Activated CD4-positive, alpha-beta T cell treated with anti-CD3 and anti-CD28 coated beads, Interleukin-2, amount 10 ng/mL, durations not matched to agents 24 days and 14 days (primary cell): ENCODE data around the gene KIF3B. TPM values are rescaled to one million over a fixed set of nuclear protein-coding genes. Genes with fewer than 3 reads are reported as not detected.
"Not testable (repeated sequence)": the region's sequence is repeated elsewhere in the genome, so short reads cannot be mapped to it uniquely, and the experiment has no call there.

ENCODE experiments used
- DNase-seq: peaks from one replicate; pipeline ENCODE4 v3.0.0; 2022
- H3K27ac Mint-ChIP-seq: one replicate; pipeline ENCODE4 v1.8.0; 2022; ENCODE audit warnings: mild to moderate bottlenecking, mixed read lengths
- H3K27me3 Mint-ChIP-seq: one replicate; pipeline ENCODE4 v1.8.0; 2022; ENCODE audit warnings: mixed read lengths
- H3K36me3 Mint-ChIP-seq: one replicate; pipeline ENCODE4 v1.8.0; 2022; ENCODE audit warnings: low read depth, mild to moderate bottlenecking, mixed read lengths
- H3K4me1 Mint-ChIP-seq: one replicate; pipeline ENCODE4 v1.8.0; 2021; ENCODE audit warnings: mixed read lengths
- H3K4me3 Mint-ChIP-seq: one replicate; pipeline ENCODE4 v1.8.0; 2022; ENCODE audit warnings: mild to moderate bottlenecking, moderate library complexity, mixed read lengths
- H3K9me3 Mint-ChIP-seq: one replicate; pipeline ENCODE4 v1.8.0; 2021; ENCODE audit warnings: mixed read lengths
- intact Hi-C: fragments of 100-400 bp; cut with micrococcal nuclease; formaldehyde crosslinking; loops from one replicate; pipeline ENCODE4 v1.15.1; 2023
- total RNA-seq: library from RNA; stranded (reverse); gene quantifications from 2 replicates; pipeline ENCODE4 v1.2.3, GENCODE V29; 2022

Gene KIF3B
- total RNA-seq, 1 donor from 2014 or later = 35.5 TPM

DNA sequence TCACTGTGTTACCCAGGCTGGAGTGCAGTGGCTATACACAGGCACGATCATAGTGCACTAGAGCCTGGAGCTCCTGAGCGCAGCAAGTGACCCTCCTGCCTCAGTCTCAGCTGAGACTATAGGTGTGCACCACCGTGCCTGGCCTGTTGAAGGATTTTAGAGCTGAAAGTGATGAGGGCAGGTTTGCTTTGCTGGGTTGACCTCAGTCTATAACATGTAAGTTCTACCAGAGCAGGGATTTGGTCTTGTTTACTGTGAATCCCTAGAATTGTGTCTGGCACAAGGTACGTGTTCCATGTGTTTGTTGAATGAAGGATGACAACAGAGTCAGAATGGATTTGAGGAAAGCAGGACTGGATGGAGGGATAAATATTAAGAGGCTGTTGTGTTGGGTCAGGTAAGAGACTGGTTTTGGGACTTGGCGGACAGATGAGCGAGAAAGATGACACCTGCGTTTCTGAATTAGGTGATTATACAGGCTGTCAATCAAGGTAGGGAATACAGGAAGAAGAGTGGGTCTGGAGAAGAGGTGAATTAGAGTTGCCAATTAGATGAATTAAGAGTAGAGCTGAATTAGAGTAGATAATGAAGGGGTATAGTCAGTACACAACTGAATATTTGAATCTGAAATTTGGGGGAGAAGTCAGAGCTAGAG lies 87.2 kb downstream of the KIF3B start:
- peak overlapping the region; percentile 1 for H3K27ac Mint-ChIP-seq
- H3K4me3 Mint-ChIP-seq = peak overlapping the region; percentile 1
- H3K27me3 Mint-ChIP-seq = no peaks in the 10 kb centered on the region
- intact Hi-C loops = loop anchor here (5.0 kb wide), 2 partner anchors 32 to 38 kb away; no protein-coding TSS in a partner anchor
- H3K4me1 Mint-ChIP-seq = peaks cover 71% of the 10 kb centered on the region
- no peak for DNase-seq
- H3K36me3 Mint-ChIP-seq = peaks cover 44% of the 10 kb centered on the region
- H3K9me3 Mint-ChIP-seq = no peaks in the 10 kb centered on the region

DNA sequence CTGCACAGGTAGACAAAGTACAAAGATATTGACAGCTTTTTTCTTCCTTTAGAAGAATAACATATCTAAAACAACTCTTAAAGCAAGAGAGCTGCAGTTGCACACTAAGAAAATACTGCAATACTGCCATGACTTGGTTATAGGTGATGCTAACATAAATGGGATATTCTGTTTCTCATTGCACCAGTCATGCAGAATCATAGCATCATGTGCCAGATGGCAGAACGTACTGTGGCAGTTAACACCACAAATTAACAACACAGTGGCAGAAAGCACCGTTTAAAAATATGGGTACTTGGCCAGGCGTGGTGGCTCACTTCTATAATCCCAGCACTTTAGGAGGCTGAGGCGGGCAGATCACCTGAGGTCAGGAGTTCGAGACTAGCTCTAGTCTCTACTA lies 88.1 kb downstream of the KIF3B start:
- Mint-ChIP-seq H3K27me3 (no peaks in the 10 kb centered on the region), H3K4me1 (peaks cover 62% of the 10 kb centered on the region), H3K36me3 (peaks cover 41% of the 10 kb centered on the region), H3K9me3 (no peaks in the 10 kb centered on the region), H3K4me3 (no peak overlapping the region), H3K27ac (no peak overlapping the region)
- intact Hi-C loops = loop anchor here (5.0 kb wide), 2 partner anchors 33 to 37 kb away; no protein-coding TSS in a partner anchor
- no peak for DNase-seq

DNA sequence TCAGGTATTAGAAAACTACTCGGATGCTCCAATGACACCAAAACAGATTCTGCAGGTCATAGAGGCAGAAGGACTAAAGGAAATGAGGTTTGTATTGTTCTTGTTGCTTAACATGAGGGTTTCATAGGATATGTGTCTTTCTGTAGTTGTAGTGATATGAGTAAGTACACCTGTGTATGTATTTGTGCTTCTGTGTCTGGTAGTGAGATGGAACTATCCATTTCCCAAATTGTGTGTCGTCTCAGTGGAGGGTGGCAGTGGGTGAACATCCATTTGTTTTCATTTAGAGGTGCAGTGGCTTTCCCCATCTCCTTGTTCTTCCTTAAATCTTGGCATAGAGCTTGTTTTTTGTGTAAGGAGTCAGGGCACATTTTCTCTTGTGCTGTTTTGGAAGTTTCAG lies 88.9 kb downstream of the KIF3B start:
- DNase-seq = no peak
- H3K9me3 Mint-ChIP-seq = no peaks in the 10 kb centered on the region
- H3K27ac Mint-ChIP-seq = peak overlapping the region; percentile 50
- H3K4me3 Mint-ChIP-seq = no peak overlapping the region
- H3K4me1 Mint-ChIP-seq = peaks cover 61% of the 10 kb centered on the region
- H3K36me3 Mint-ChIP-seq = peaks cover 44% of the 10 kb centered on the region
- H3K27me3 Mint-ChIP-seq = no peaks in the 10 kb centered on the region
- intact Hi-C loops = loop anchor here (5.0 kb wide), 2 partner anchors 34 to 36 kb away; no protein-coding TSS in a partner anchor

DNA sequence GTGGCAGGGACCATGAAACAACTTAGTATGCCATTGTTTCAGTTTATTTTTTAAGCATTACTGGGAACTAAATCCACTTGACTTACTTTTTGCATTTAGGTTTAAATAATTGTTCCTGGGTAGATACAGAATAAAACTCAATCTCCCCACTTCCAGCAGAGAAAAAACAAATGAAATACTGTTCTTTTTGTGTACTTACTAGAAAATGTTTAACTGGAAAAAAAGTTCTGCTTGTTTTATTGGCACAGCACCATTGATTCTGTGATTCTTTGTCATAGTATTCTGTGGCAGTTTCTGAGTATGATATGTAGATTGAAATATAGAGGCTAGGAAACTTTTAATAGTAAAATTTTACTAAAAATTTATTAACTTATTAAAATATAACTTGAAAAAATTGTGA lies 90.9 kb downstream of the KIF3B start:
- Mint-ChIP-seq H3K27ac (no peak overlapping the region), H3K9me3 (no peaks in the 10 kb centered on the region), H3K4me3 (no peak overlapping the region), H3K36me3 (peaks cover 40% of the 10 kb centered on the region), H3K27me3 (no peaks in the 10 kb centered on the region), H3K4me1 (peaks cover 44% of the 10 kb centered on the region)
- DNase-seq = no peak
- intact Hi-C loops = loop anchor here (5.0 kb wide), 2 partner anchors 34 to 36 kb away; no protein-coding TSS in a partner anchor

DNA sequence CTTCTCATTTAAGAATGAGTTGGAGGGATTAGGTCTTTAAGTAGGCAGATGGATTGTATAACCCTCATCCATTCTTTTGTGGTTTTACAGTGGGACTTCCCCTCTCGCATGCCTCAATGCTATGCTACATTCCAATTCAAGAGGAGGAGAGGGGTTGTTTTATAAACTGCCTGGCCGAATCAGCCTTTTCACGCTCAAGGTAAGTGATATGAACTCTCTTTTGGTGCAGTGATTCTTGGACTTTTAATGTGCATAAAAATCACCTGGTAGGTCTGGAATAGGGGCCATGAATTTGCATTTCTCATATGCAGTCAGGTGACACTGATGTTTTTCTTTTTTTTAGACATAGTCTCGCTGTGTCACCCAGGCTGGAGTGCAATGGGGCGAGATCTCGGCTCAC lies 91.5 kb downstream of the KIF3B start:
- Mint-ChIP-seq H3K4me1 (peaks cover 38% of the 10 kb centered on the region), H3K9me3 (no peaks in the 10 kb centered on the region), H3K4me3 (no peak overlapping the region), H3K27me3 (no peaks in the 10 kb centered on the region), H3K36me3 (peaks cover 43% of the 10 kb centered on the region), H3K27ac (peak overlapping the region; percentile 36)
- intact Hi-C loops = loop anchor here (5.0 kb wide), 2 partner anchors 33 to 37 kb away; no protein-coding TSS in a partner anchor
- no peak for DNase-seq

DNA sequence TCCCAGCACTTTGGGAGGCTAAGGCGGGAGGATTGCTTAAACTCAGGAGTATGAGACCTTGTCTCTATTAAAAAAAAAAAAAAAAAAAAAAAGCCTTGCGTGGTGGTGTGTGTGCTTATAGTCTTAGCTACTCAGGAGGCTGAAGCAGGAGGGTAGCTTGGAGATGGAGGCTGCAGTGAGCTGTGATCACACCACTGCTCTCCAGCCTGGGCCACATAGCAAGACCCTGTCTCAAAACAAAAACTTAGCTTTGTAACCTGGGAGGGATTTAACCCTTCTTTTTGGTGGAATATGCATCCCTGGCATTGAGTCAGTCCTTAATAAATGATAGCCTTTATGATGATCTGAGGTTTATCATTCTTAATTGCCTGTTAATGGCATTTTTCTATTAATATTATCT lies 93.4 kb downstream of the KIF3B start:
- H3K36me3 Mint-ChIP-seq = peaks cover 46% of the 10 kb centered on the region
- H3K4me3 Mint-ChIP-seq = no peak overlapping the region
- intact Hi-C loops = no loop called here
- no peaks in the 10 kb centered on the region for H3K9me3 Mint-ChIP-seq
- peaks cover 27% of the 10 kb centered on the region for H3K4me1 Mint-ChIP-seq
- DNase-seq = no peak
- H3K27me3 Mint-ChIP-seq = no peaks in the 10 kb centered on the region
- no peak overlapping the region for H3K27ac Mint-ChIP-seq

DNA sequence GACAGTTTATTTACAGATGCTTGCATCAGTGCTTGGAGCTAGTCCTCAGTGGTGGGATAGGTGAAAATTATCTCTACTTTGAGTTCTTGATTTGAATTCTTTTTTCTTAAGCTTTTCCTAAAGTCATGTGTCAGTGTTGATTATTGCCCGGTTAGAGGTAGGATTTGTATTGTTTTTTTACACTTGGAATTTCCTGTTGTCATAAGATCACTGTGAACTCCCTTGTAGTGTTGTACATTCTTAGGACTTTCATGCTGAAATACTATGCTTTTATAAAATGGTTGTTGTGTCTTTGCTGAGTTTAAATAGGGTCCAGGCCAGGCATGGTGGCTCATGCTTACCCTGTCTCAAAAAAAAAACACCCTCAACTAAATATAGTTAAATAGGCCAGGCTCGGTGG lies 101.0 kb downstream of the KIF3B start:
- Mint-ChIP-seq H3K27me3 (no peaks in the 10 kb centered on the region), H3K4me3 (no peak overlapping the region), H3K27ac (no peak overlapping the region), H3K9me3 (no peaks in the 10 kb centered on the region), H3K36me3 (peaks cover 31% of the 10 kb centered on the region), H3K4me1 (peaks cover 5% of the 10 kb centered on the region)
- intact Hi-C loops = no loop called here
- no peak for DNase-seq

DNA sequence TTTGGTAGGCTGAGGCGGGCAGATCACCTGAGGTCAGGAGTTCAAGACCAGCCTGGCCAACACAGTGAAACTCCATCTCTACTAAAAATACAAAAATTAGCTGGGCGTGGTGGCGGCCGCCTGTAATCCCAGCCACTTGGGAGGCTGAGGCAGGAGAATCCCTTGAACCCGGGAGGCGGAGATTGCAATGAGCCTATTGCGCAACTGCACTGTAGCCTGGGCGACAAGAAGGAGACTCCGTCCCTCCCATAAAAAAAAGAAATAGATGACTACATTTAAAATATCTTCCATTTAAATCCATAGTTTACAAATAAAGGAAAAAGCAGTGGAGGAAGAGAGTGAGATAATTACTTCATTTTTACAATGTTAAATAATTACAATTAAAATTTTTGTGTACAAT lies 102.6 kb downstream of the KIF3B start:
- intact Hi-C loops, H3K4me3 Mint-ChIP-seq, H3K9me3 Mint-ChIP-seq, DNase-seq, H3K27ac Mint-ChIP-seq, H3K27me3 Mint-ChIP-seq: not testable (repeated sequence)
- Mint-ChIP-seq H3K36me3 (peaks cover 34% of the 10 kb centered on the region), H3K4me1 (peaks cover 16% of the 10 kb centered on the region)

DNA sequence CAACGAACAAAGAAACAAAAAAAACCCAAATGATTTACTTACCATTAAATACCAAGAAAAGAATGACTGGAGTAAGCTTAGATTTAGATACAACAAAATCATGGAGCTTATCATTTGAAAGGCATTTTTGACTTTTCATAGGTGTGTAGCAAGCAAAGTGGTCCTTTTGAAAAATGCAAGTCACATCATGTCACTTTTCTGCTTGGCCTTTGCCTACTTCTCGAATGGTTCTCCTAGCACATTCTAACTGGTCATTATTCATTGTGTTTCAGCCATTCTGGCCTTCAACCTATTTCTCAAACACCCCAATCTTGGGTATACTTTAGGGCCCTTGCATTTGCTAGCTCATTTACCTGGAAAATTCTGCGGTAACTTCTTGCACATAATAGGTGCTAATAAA lies 103.3 kb downstream of the KIF3B start:
- H3K36me3 Mint-ChIP-seq = peaks cover 36% of the 10 kb centered on the region
- no peak for DNase-seq
- intact Hi-C loops = no loop called here
- H3K27ac Mint-ChIP-seq = no peak overlapping the region
- H3K4me3 Mint-ChIP-seq = no peak overlapping the region
- no peaks in the 10 kb centered on the region for H3K27me3 Mint-ChIP-seq
- no peaks in the 10 kb centered on the region for H3K9me3 Mint-ChIP-seq
- peaks cover 19% of the 10 kb centered on the region for H3K4me1 Mint-ChIP-seq

DNA sequence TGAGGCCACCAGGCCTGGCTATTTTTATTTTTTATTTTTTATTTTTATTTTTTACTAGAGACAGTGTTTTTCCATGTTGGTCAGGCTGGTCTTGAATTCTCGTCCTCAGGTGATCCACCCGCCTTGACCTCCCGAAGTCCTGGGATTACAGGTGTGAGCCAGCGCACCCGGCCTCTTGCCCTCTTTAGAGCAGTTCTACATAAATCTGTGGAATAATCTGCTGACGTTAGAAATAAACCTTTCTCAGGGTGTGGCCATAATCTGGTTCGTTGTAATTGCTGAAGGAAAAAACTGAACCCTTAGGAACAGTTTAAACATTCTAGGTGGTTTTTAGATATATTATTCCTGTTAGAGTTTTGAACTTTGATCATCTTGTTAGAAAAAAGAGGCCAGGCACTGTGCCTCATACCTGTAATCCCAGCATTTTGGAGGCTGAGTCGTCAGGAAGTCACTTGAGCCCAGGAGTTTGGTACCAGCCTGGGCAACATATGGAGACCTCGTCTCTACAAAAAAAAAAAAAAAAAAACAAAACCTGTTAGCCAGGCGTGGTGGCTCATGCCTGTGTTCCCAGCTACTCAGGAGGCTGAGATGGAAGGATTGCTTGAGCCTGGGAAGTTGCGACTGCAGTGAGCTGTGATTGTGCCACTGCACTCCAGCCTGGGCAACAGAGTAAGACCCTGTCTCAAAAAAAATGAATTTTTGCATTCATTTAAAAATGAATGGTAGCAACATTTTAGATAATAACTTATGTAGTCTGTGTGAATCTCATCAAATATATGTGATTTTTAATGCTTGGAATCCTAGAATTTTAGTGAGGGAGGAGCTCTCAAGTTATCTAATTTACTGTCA lies 104.9 kb downstream of the KIF3B start:
- Mint-ChIP-seq H3K36me3 (peaks cover 37% of the 10 kb centered on the region), H3K4me1 (peaks cover 31% of the 10 kb centered on the region), H3K27ac (no peak overlapping the region), H3K4me3 (no peak overlapping the region), H3K27me3 (no peaks in the 10 kb centered on the region), H3K9me3 (no peaks in the 10 kb centered on the region)
- intact Hi-C loops = no loop called here
- DNase-seq = no peak

DNA sequence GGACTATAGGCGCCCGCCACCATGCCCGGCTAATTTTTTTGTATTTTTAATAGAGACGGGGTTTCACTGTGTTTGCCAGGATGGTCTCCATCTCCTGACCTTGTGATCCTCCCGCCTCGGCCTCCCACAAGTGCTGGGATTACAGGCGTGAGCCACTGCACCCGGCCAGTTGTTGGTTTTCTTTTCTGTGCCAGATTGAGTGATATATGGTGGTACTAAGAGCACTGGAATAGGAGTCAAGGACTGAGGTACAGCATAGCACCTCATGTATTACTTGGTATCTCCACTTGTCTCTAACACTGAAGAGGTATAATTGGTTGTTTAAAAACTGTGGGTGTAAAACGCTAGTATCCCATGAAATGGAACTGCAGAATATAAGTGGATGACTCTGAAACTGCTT lies 106.0 kb downstream of the KIF3B start:
- intact Hi-C loops, H3K9me3 Mint-ChIP-seq, H3K27me3 Mint-ChIP-seq, H3K4me3 Mint-ChIP-seq, H3K27ac Mint-ChIP-seq, DNase-seq: not testable (repeated sequence)
- Mint-ChIP-seq H3K36me3 (peaks cover 32% of the 10 kb centered on the region), H3K4me1 (peaks cover 35% of the 10 kb centered on the region)

Other genes with a start within 250 kb of the KIF3B start
- gene HCK, start 225.4 kb upstream of the KIF3B start, total RNA-seq = not detected in 2 replicates
- 48.9 and 49.8 TPM in 2 replicates for gene TM9SF4, start 167.9 kb upstream of the KIF3B start, total RNA-seq
- 119 and 120 TPM in 2 replicates for gene PLAGL2, start 69.9 kb upstream of the KIF3B start, total RNA-seq
- 65.7 and 68.1 TPM in 2 replicates for gene POFUT1, start 69.8 kb upstream of the KIF3B start, total RNA-seq
- gene ASXL1, start 80.7 kb downstream of the KIF3B start, total RNA-seq = 126 and 142 TPM in 2 replicates